K562 (cell line): Measurements from ENCODE around the gene ALKBH2. TPM values are rescaled to one million over a fixed set of nuclear protein-coding genes. Genes with fewer than 3 reads are reported as not detected.

ENCODE experiments used
- ATF7 ChIP-seq: fragments of 450-650 bp; IDR thresholded peaks from 2 replicates; pipeline ENCODE4 v1.7.1; 2014; ENCODE audit warnings: mild to moderate bottlenecking, moderate library complexity
- FOXA3 ChIP-seq, 2 experiments: fragments of 450-650 bp in 1 of 2; sonication (generic) in 1 of 2; formaldehyde crosslinking; IDR thresholded peaks in 1 of 2; conservative IDR thresholded peaks in 1 of 2; 2 replicates each; pipeline versions ENCODE4 v1.4.0 to v1.8.0; 2020 to 2022; ENCODE audit warnings: mild to moderate bottlenecking in 2 of 2, missing genetic modification reagents in 1 of 2
- GATA2 ChIP-seq: sonication (generic); formaldehyde crosslinking; IDR thresholded peaks from 2 replicates; pipeline ENCODE4 v1.4.0; 2020; ENCODE audit warnings: mild to moderate bottlenecking, missing genetic modification reagents
- HDAC6 ChIP-seq: IDR thresholded peaks from 2 replicates; pipeline ENCODE4 v1.6.1; 2012; ENCODE audit warnings: low read depth, mild to moderate bottlenecking, control low read depth, inconsistent platforms, low read length, moderate library complexity
- HDAC8 ChIP-seq: fragments of 450-650 bp; IDR thresholded peaks from 2 replicates; pipeline ENCODE4 v1.6.1; 2016; ENCODE audit warnings: mild to moderate bottlenecking, missing genetic modification characterization, moderate library complexity, missing compliant biosample characterization
- HNRNPH1 ChIP-seq: fragments of 200-400 bp; formaldehyde crosslinking; optimal IDR thresholded peaks from 2 replicates; pipeline ENCODE3; 2017; ENCODE audit warnings: low read depth, mild to moderate bottlenecking, low read length, moderate library complexity
- HOXB6 ChIP-seq: fragments of 250-450 bp; sonication (Bioruptor Pico); IDR thresholded peaks from 2 replicates; pipeline ENCODE4 v1.5.1; 2022; ENCODE audit warnings: mild to moderate bottlenecking, borderline replicate concordance
- MXI1 ChIP-seq: IDR thresholded peaks from 2 replicates; pipeline ENCODE4 v1.6.1; 2011; ENCODE audit warnings: low read depth, mild to moderate bottlenecking, improper control_type of control experiment, low read length
- RBBP5 ChIP-seq: fragments of 200-600 bp; sonication (generic); IDR thresholded peaks from 2 replicates; pipeline ENCODE4 v1.6.1; 2012; ENCODE audit warnings: borderline replicate concordance, mild to moderate bottlenecking, low read length, control low read depth, inconsistent platforms; ENCODE audit not compliant: insufficient read depth, poor library complexity, severe bottlenecking
- SMAD1 ChIP-seq: fragments of 150-350 bp; IDR thresholded peaks from 2 replicates; pipeline ENCODE4 v1.6.1; 2014; ENCODE audit warnings: low read length, low read depth; ENCODE audit not compliant: partially characterized antibody
- SMARCA5 ChIP-seq: fragments of 450-650 bp; IDR thresholded peaks from 2 replicates; pipeline ENCODE4 v1.6.1; 2016
- TAF9B ChIP-seq: fragments of 450-650 bp; IDR thresholded peaks from 2 replicates; pipeline ENCODE4 v1.6.1; 2018; ENCODE audit warnings: mild to moderate bottlenecking; ENCODE audit not compliant: partially characterized antibody
- ZNF232 ChIP-seq: sonication (generic); formaldehyde crosslinking; IDR thresholded peaks from 2 replicates; pipeline ENCODE4 v1.8.0; 2022; ENCODE audit warnings: mild to moderate bottlenecking, missing genetic modification reagents
- polyA plus RNA-seq, 8 experiments: library from polyadenylated mRNA; depleted of rRNA in 4 of 8; stranded (reverse) in 5 of 8; unstranded in 3 of 8; fragments of >200 nt; fragmentation: Nextera tagmentation in 2 of 8; fragmentation: Illumina TruSeq in 1 of 8; extraction: Ambion mirVana in 2 of 8; extraction: Trizol in 1 of 8; gene quantifications; 2 replicates each; pipeline versions ENCODE4 v1.2.1 to v1.2.3, GENCODE V29; 2011 to 2014; ENCODE audit warnings: inconsistent platforms in 1 of 8, missing spikeins in 1 of 8
- total RNA-seq, 7 experiments: library from RNA; depleted of rRNA in 6 of 7; stranded (reverse); fragments of >200 nt in 6 of 7; fragmentation: Illumina TruSeq in 2 of 7; extraction: Trizol in 2 of 7; gene quantifications; 2 replicates each; pipeline versions ENCODE4 v1.2.1 to v1.2.3, GENCODE V29; 2011 to 2021; ENCODE audit warnings: low replicate concordance in 1 of 7
- TF ChIP-seq, protein P1 (sequence below): fragments of 200-800 bp; sonication (Bioruptor generic); IDR thresholded peaks from 2 replicates; pipeline ENCODE4 v1.6.1; 2017; ENCODE audit warnings: missing genetic modification characterization, missing compliant biosample characterization
- TF ChIP-seq, protein P2 (sequence below): sonication (generic); formaldehyde crosslinking; IDR thresholded peaks from 2 replicates; pipeline ENCODE4 v1.8.0; 2023; ENCODE audit warnings: mild to moderate bottlenecking, missing genetic modification reagents
- TF ChIP-seq, protein P3 (sequence below): sonication (generic); formaldehyde crosslinking; IDR thresholded peaks from 2 replicates; pipeline ENCODE4 v1.9.0; 2022; ENCODE audit warnings: mild to moderate bottlenecking, missing genetic modification reagents
- TF ChIP-seq, protein P4 (sequence below), 2 experiments: fragments of 200-800 bp in 1 of 2; sonication (Bioruptor generic) in 1 of 2; sonication (generic) in 1 of 2; formaldehyde crosslinking in 1 of 2; IDR thresholded peaks in 1 of 2; conservative IDR thresholded peaks in 1 of 2; 2 replicates each; pipeline versions ENCODE4 v1.5.0 to v1.6.1; 2016 to 2020; ENCODE audit warnings: missing compliant biosample characterization in 1 of 2, missing genetic modification characterization in 1 of 2, missing genetic modification reagents in 1 of 2
- TF ChIP-seq, protein P5 (sequence below), 2 experiments: fragments of 450-650 bp; IDR thresholded peaks; 2 replicates each; pipeline ENCODE4 v1.6.1; 2016
- TF ChIP-seq, protein P6 (sequence below): sonication (generic); formaldehyde crosslinking; IDR thresholded peaks from 2 replicates; pipeline ENCODE4 v1.8.0; 2022; ENCODE audit warnings: mild to moderate bottlenecking, missing genetic modification reagents

Gene ALKBH2
- total and polyA plus RNA-seq, 9 of the 15 experiments (the other 6 are each of a cell fraction or from before 2014, with no cell fraction given): 5.9 to 56.1 (median 41.9) TPM

DNA sequence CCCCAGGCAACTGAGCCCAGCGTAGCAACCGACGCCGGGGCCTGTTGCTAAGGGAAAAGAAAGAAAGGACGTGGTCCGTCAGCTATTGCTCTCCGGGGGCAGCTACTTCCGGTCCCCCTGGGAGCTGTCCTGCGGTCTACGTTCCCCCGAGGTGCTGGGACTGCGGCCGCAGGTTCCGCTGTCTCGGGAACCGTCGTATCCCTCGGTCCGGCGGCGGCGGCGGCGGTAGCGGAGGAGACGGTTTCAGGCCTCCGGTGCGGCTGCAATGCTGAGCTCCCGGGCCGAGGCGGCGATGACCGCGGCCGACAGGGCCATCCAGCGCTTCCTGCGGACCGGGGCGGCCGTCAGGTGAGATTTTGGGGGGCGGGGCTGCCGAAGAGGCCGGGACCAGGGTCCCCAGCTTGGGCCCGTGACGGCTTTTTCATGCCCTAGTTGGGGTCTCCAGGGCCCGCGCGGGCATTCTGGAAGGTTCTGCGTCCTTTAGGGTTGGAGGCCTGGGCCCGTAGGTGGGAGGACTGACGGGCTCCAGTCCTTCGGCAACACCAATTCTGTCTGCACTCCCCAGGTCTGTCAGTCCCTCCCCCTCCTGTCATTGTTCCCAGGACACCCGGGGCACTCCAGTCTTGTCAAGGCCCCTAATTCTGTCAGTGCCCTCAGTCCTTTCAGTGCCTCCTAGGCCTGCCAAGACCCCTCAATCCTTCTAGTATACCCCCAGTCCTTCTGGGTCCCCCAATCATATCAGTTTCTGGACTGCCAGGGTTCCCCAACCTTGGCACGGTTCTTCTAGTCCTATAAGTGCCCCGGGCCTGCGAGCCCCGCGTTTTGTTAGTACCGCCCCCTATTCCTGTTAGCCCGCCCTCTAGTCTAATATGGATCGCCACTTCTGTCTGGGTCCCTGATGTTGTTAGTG, 40.6 kb downstream of the ALKBH2 start, which contains the start of gene USP30 (continued):
- TF ChIP-seq, protein P1, sequence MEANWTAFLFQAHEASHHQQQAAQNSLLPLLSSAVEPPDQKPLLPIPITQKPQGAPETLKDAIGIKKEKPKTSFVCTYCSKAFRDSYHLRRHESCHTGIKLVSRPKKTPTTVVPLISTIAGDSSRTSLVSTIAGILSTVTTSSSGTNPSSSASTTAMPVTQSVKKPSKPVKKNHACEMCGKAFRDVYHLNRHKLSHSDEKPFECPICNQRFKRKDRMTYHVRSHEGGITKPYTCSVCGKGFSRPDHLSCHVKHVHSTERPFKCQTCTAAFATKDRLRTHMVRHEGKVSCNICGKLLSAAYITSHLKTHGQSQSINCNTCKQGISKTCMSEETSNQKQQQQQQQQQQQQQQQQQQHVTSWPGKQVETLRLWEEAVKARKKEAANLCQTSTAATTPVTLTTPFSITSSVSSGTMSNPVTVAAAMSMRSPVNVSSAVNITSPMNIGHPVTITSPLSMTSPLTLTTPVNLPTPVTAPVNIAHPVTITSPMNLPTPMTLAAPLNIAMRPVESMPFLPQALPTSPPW: peak; percentile 82
- TF ChIP-seq, protein P2, sequence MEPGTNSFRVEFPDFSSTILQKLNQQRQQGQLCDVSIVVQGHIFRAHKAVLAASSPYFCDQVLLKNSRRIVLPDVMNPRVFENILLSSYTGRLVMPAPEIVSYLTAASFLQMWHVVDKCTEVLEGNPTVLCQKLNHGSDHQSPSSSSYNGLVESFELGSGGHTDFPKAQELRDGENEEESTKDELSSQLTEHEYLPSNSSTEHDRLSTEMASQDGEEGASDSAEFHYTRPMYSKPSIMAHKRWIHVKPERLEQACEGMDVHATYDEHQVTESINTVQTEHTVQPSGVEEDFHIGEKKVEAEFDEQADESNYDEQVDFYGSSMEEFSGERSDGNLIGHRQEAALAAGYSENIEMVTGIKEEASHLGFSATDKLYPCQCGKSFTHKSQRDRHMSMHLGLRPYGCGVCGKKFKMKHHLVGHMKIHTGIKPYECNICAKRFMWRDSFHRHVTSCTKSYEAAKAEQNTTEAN (CRISPR knock-in tag): no peak
- TF ChIP-seq FOXA3 (CRISPR knock-in tag; conservative IDR thresholded peaks at IDR 0.05 in 1 of 2, IDR thresholded peaks at IDR 0.05 in 1 of 2) (no peak), SMARCA5 (no peak), HNRNPH1 (no peak), GATA2 (no peak), RBBP5 (peak; percentile 99), HDAC6 (no peak), ZNF232 (no peak), SMAD1 (no peak), HOXB6 (no peak), MXI1 (peak; percentile 90), ATF7 (peak; percentile 82), TAF9B (peak; percentile 78), HDAC8 (tag) (0 out of 2 replicates have a peak, but pooled peaks have one; percentile 25)
- TF ChIP-seq, protein P3, sequence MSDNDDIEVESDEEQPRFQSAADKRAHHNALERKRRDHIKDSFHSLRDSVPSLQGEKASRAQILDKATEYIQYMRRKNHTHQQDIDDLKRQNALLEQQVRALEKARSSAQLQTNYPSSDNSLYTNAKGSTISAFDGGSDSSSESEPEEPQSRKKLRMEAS: 0 out of 2 replicates have a peak, but pooled peaks have one; percentile 17
- TF ChIP-seq, protein P4, sequence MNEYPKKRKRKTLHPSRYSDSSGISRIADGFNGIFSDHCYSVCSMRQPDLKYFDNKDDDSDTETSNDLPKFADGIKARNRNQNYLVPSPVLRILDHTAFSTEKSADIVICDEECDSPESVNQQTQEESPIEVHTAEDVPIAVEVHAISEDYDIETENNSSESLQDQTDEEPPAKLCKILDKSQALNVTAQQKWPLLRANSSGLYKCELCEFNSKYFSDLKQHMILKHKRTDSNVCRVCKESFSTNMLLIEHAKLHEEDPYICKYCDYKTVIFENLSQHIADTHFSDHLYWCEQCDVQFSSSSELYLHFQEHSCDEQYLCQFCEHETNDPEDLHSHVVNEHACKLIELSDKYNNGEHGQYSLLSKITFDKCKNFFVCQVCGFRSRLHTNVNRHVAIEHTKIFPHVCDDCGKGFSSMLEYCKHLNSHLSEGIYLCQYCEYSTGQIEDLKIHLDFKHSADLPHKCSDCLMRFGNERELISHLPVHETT (CRISPR knock-in tag; conservative IDR thresholded peaks at IDR 0.05 in 1 of 2, IDR thresholded peaks at IDR 0.05 in 1 of 2): peak in 1 of 2 experiments; percentile 97; a peak in 2 of 4 replicates
- TF ChIP-seq, protein P5, sequence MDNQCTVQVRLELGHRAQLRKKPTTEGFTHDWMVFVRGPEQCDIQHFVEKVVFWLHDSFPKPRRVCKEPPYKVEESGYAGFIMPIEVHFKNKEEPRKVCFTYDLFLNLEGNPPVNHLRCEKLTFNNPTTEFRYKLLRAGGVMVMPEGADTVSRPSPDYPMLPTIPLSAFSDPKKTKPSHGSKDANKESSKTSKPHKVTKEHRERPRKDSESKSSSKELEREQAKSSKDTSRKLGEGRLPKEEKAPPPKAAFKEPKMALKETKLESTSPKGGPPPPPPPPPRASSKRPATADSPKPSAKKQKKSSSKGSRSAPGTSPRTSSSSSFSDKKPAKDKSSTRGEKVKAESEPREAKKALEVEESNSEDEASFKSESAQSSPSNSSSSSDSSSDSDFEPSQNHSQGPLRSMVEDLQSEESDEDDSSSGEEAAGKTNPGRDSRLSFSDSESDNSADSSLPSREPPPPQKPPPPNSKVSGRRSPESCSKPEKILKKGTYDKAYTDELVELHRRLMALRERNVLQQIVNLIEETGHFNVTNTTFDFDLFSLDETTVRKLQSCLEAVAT (IDR thresholded peaks at IDR 0.05): peak in 1 of 2 experiments; percentile 92; a peak in 2 of 4 replicates
- TF ChIP-seq, protein P6, sequence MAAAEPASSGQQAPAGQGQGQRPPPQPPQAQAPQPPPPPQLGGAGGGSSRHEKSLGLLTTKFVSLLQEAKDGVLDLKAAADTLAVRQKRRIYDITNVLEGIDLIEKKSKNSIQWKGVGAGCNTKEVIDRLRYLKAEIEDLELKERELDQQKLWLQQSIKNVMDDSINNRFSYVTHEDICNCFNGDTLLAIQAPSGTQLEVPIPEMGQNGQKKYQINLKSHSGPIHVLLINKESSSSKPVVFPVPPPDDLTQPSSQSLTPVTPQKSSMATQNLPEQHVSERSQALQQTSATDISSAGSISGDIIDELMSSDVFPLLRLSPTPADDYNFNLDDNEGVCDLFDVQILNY (CRISPR knock-in tag): peak; percentile 61; the same call in 1 of the 2 replicates
